ENCODE results near the gene OSBPL9.

Gene OSBPL9

DNA sequence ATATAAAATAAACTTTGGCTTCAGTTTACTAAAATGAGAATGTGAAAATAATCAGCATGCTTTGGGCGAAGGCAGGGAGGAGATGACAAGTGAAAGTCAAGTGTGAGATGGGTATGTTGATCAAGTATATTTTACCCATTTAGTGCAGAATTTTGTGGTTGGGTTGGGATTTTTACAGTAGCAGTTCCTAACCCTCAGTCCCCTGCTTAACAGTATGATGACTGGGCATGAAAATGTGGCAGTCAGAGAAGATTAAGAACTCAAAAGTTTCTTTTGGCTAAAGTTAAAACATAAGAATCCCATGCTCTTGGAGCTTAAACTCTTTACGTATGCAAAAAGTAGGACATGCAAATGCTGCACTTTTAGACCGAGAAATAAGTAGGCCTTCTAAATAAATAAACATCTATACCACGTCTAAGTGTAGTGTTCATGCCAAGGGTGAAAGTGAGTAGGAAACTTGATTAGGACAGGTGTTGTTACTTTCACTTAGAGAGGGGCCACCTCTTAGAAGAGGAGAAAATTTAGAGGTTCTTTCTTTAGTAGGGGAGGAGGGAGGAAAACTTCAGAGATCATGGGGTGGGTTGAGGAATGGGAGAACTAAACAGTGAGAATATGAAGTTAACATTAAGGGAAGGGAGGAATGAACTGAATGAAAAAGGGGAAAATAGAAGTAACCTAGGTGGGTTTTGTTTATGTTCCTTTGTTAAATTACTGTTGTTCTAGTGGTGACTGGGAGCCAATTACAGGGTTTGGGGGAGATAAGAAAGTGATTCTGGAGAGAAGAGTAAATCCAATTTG is 127.8 kb downstream of the OSBPL9 start:
- no peak for DNase-seq

- DNase-seq = no peak
Measured at GRCh38 chr1:51745304-51745570, 128.3 kb downstream of the OSBPL9 start.

- DNase-seq = no peak
Measured at GRCh38 chr1:51749151-51749550, 132.3 kb downstream of the OSBPL9 start.

DNA sequence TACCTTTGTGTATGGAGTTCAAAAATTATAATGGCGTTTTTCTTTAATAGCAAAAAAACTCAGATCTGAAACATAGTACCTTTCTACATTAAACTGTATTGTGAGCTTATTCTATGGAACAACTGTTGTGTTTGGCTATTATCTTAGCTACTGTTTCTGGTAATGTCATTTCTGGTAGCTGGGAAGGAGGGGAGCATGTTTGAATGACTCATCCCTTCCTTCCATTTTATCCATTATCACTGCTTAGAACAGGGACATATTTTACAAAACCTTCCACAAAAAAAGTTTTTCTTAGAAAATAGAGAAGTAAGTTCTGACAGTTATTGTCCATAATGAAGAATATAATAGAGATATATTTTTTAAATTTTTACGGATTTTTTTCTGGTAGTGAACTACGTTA is 133.3 kb downstream of the OSBPL9 start:
- no peak for DNase-seq

- DNase-seq = no peak
Measured at GRCh38 chr1:51750729-51751128, 133.8 kb downstream of the OSBPL9 start.

- DNase-seq = no peak
Measured at GRCh38 chr1:51752073-51752948, 135.4 kb downstream of the OSBPL9 start.

DNA sequence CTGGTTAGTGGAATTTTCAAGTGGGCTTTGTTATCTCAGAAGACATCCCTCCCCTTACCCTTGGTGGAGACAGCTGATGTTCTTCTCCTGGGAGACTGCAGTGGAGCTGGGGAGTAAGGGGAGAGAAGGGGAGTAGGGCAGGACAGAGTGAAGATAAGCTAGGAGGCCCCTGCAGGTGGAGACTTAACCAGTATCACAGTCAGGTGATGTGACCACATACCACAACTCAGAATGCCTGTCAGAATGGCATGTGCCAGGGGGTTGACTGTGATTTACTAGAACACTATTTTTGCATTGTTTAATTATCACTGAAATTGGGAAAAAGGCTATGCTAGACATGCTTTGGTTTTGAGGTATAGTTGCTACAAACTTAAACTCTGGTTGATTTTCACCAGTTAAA is 137.1 kb downstream of the OSBPL9 start:
- no peak for DNase-seq

- no peak for DNase-seq
Measured at GRCh38 chr1:51754666-51755065, 137.8 kb downstream of the OSBPL9 start.

- no peak for DNase-seq
Measured at GRCh38 chr1:51755437-51755836, 138.5 kb downstream of the OSBPL9 start.

DNA sequence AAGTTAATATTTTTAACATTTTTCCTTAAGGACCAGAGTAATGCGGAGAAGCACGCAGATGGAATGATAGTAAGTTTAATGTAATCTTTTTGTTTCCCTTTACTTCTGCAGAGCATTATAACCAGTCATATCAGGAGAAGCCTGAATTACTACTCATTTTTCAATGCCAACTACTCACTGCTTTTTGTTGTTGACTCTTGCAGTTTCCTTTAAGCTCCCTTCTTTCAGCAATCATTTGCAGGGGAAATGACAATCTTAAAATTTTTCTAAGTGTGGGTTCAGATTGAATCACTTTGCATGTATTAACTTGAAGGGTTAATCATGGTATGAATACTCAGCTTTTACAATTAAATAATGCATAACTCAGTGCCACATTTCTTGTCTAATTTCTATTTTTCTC is 139.4 kb downstream of the OSBPL9 start:
- no peak for DNase-seq

- DNase-seq = no peak
Measured at GRCh38 chr1:51758310-51758709, 141.4 kb downstream of the OSBPL9 start.

- no peak for DNase-seq
Measured at GRCh38 chr1:51760872-51761271, 144.0 kb downstream of the OSBPL9 start.

DNA sequence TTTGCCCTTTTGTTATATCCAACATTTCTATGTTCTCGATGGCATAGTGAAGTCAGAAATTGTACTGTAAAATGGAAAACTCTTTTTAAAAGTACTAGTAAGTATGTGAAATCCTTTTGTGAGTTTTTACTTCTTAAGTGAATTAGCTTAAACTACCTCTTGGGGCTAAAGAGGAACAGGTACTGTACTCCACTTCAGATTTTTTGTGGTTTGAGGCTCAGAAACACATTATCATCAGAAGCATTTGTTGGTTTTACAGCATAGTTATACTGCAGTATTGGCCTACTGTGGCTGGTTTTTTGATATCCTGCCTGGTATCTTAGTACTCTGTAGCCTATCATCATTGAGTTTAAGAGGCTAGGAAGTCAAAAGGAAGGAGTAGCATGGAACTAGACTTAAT is 144.5 kb downstream of the OSBPL9 start:
- no peak for DNase-seq

GRCh38 chr1:51768971-51769588 is 152.2 kb downstream of the OSBPL9 start:
- peak; percentile 90 for DNase-seq

DNA sequence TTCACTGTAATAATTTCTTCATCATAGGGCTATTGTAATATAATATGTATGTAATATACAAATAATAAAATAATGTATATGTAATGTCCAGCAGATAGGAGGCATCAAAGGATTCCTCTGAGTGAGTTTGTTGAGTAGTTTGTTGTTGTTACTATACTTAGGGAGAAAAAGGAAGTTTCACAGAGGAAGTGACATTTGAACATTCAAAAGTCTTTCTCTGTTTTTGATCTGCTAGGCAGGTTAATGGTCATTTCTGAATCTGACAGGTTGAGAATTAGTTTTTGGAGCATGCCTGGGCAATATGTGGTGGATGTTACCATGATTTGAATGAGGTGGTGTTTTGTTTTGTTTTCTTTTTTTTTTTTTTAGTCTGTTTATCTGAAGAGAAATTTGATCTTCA is 159.5 kb downstream of the OSBPL9 start:
- DNase-seq = no peak

DNA sequence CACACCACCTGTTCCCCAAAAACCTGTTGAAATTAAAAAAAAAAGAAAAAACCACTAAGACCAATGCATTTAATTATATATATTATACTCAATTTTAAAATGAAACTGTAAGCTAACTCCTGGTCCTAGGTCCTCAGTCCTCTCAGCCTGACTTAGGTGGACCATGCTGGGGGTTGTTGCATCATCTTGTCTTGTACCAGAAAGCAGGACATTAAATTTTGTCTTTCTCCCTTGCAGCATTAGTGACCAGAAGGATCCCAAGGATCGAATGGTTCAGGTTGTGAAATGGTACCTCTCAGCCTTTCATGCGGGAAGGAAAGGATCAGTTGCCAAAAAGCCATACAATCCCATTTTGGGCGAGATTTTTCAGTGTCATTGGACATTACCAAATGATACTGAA is 164.0 kb downstream of the OSBPL9 start:
- no peak for DNase-seq

GRCh38 chr1:51784997-51785421 is 168.1 kb downstream of the OSBPL9 start:
- no peak for DNase-seq

DNA sequence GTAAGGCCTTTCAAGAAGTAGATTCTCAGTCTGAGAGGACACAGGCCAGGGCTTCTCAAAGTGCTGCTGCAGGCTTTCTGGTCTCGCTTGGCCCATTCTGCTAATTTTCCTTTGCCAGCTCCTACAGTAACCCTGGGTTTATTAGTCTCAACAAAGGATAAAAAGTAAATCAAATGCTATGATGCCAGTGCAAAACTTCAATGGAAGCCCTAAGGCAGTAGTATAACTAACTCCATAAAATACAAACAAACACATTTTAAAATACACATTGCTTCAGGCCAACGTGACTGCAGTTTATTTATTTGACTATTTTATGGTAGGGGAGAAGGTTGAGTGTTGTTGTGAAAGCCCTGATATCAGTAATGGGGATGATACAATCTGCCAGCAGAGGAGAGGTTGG is 172.0 kb downstream of the OSBPL9 start:
- no peak for DNase-seq

DNA sequence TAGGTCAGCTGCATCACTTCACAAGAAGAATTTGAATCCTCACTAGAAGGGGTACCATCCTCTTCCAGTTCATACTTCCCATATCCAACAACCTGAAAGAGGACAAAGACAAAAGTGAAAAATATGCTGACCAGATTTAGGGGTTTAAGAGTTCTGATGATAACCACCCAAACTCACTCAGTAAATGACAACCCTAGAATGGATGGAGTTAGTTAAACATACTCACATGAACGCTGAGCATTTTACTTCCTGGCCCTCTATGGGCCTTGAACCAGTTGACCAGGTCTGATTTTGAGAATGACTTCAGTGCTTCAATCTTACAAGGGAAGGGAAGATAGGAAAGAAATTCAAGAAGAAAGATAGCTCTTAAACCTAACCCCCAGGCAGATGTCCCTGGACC is 172.4 kb downstream of the OSBPL9 start:
- no peak for DNase-seq

GRCh38 chr1:51790385-51790784 is 173.5 kb downstream of the OSBPL9 start:
- DNase-seq = no peak

- DNase-seq = no peak
Measured at GRCh38 chr1:51791888-51792287, 175.0 kb downstream of the OSBPL9 start.

DNA sequence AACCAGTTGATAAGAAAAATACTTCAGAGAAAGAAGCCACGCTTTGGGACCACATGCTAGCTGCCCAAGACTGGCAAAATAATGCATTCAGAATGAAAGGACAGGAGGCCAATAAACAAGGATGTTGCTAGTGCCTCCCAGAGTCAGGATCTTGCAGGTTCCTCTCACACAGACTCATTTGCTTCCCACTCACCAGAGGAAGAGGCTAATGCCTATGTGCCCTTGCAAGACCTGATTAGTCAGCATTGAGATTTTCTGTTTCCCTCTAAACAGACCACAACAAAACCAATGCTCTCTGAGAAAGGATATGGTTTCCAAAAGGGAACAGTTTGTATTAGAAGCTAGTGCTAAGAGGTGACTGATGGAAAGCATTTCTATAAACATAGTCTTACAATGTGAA is 176.0 kb downstream of the OSBPL9 start:
- DNase-seq = no peak

DNA sequence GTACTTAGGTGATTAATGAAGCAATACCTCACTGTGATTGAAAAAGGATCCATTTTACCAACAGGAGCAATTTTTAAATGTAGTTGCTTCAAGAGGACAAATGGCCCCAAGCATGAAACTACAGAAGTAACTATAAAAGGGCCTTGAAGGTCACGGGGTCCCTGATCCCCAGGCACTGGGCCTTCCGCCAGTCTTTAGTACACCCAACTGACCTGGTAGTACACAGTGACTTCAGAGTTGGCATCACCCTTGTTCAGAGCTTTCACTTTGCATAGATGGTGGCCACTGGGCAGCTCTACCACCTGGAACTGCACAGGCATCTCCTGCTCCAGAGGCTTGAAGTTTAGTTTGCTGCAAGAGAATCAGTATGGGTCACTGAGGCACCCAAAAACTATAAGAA is 177.4 kb downstream of the OSBPL9 start:
- no peak for DNase-seq

GRCh38 chr1:51794868-51795267 is 178.0 kb downstream of the OSBPL9 start:
- no peak for DNase-seq
